Esophagus squamous epithelium (tissue), 5 donors: ENCODE measurements around the gene DIP2A. TPM values are rescaled to one million over a fixed set of nuclear protein-coding genes. Genes with fewer than 3 reads are reported as not detected.

Experiments
- DNase-seq: peaks from one replicate; lab custom pipeline; 2025; lab: John Stamatoyannopoulos, UW
- H3K27ac ChIP-seq, 4 donors: fragments of 200-600 bp; sonication (generic); one replicate each; pipeline ENCODE4 v1.5.1; 2016 to 2019; ENCODE audit warnings: mild to moderate bottlenecking in 1 of 4
- H3K27me3 ChIP-seq, 4 donors: fragments of 200-600 bp; sonication (generic); 1 replicate in 3 of 4; 2 replicates in 1 of 4; pipeline versions ENCODE4 v1.5.1 to v1.6.0; 2017 to 2021; ENCODE audit warnings: antibody characterized with exemption in 1 of 4
- H3K36me3 ChIP-seq, 3 donors: fragments of 200-600 bp; sonication (generic); one replicate each; pipeline ENCODE4 v1.5.1; 2016 to 2019
- H3K4me1 ChIP-seq, 3 donors: fragments of 200-600 bp; sonication (generic); one replicate each; pipeline ENCODE4 v1.5.1; 2017 to 2019
- H3K4me3 ChIP-seq, 4 donors: fragments of 200-600 bp; sonication (generic); 1 replicate in 3 of 4; 2 replicates in 1 of 4; pipeline ENCODE4 v1.5.1; 2016 to 2019; ENCODE audit warnings: mild to moderate bottlenecking in 2 of 4, moderate library complexity in 1 of 4
- H3K9me3 ChIP-seq, 3 donors: fragments of 200-600 bp; sonication (generic); one replicate each; pipeline ENCODE4 v1.5.1; 2016 to 2019
- CTCF ChIP-seq, 6 experiments: fragments of 450-650 bp in 4 of 6; fragments of 200-600 bp in 2 of 6; sonication (generic) in 2 of 6; IDR thresholded peaks; one replicate each; pipeline ENCODE4 v1.5.1; 2016 to 2019; ENCODE audit warnings: antibody characterized with exemption in 6 of 6, mild to moderate bottlenecking in 4 of 6, moderate library complexity in 4 of 6
- POLR2A ChIP-seq, 4 donors: fragments of 450-650 bp; IDR thresholded peaks; one replicate each; pipeline ENCODE4 v1.6.1; 2017; ENCODE audit warnings: antibody characterized with exemption in 4 of 4, mild to moderate bottlenecking in 4 of 4, moderate library complexity in 3 of 4
- WGBS, 2 donors: methylation state at CpG; one replicate each; pipeline ENCODE4 v1.1.5; 2018; 5-methylcytosine and 5-hydroxymethylcytosine counted together
- intact Hi-C: fragments of 100-400 bp; cut with DNase I; formaldehyde crosslinking; loops from one replicate; pipeline ENCODE4 v1.15.0; 2022
- total RNA-seq, 4 donors: library from RNA; depleted of rRNA; stranded (reverse); fragments of >200 nt; gene quantifications; one replicate each; pipeline ENCODE4 v1.1.0, GENCODE V29; 2016
- donor health status: DM: yes; HTN: yes; CAD: no.

Gene DIP2A
- total RNA-seq, 4 donors from 2014 or later = 16.7 to 40.3 (median 33.0) TPM

- TF ChIP-seq CTCF (IDR thresholded peaks at IDR 0.05) = no peak
- TF ChIP-seq POLR2A (IDR thresholded peaks at IDR 0.05) = no peak
- H3K27me3 ChIP-seq = no peaks in the 10 kb centered on the region
- H3K9me3 ChIP-seq = no peaks in the 10 kb centered on the region
- intact Hi-C loops = no loop called here
- no peak for DNase-seq
- H3K4me3 ChIP-seq = no peak overlapping the region
- WGBS, 2 donors = 53 to 85% methylated on average over 5 to 6 of the region's 31 CpGs
- peaks cover 0 to 17% (median 5%) of the 10 kb centered on the region in 3 donors for H3K4me1 ChIP-seq
- H3K27ac ChIP-seq = no peak overlapping the region
- peaks cover 0 to 75% (median 7%) of the 10 kb centered on the region in 3 donors for H3K36me3 ChIP-seq
These were observed 47.0 kb upstream of the DIP2A start for GRCh38 chr21:46411691-46412090.

- H3K4me1 ChIP-seq = peaks cover 0 to 17% (median 5%) of the 10 kb centered on the region in 3 donors
- DNase-seq = no peak
- no peak overlapping the region for H3K4me3 ChIP-seq
- no peaks in the 10 kb centered on the region for H3K27me3 ChIP-seq
- peaks cover 0 to 86% (median 9%) of the 10 kb centered on the region in 3 donors for H3K36me3 ChIP-seq
- WGBS, 2 donors = 61 to 77% methylated on average over 27 to 28 of the region's 39 CpGs
- no peak for TF ChIP-seq POLR2A (IDR thresholded peaks at IDR 0.05)
- no peak for TF ChIP-seq CTCF (IDR thresholded peaks at IDR 0.05)
- intact Hi-C loops = no loop called here
- H3K9me3 ChIP-seq = no peaks in the 10 kb centered on the region
- H3K27ac ChIP-seq = peak overlapping the region in 1 of 4 donors; percentile 45
These were observed 45.9 kb upstream of the DIP2A start for GRCh38 chr21:46412521-46413364.

GRCh38 chr21:46413365-46413696 is 45.4 kb upstream of the DIP2A start:
- TF ChIP-seq POLR2A (IDR thresholded peaks at IDR 0.05) = no peak
- no peak for TF ChIP-seq CTCF (IDR thresholded peaks at IDR 0.05)
- WGBS, 2 donors = 30 to 44% methylated on average over 9 of the region's 9 CpGs
- Histone ChIP-seq H3K4me1 (peaks cover 0 to 17% (median 5%) of the 10 kb centered on the region in 3 donors), H3K27ac (peak overlapping the region in 3 of 4 donors; percentile 21 to 47 (median 45)), H3K4me3 (no peak overlapping the region), H3K9me3 (no peaks in the 10 kb centered on the region), H3K27me3 (no peaks in the 10 kb centered on the region), H3K36me3 (peaks cover 0 to 88% (median 10%) of the 10 kb centered on the region in 3 donors)
- no peak for DNase-seq
- intact Hi-C loops = no loop called here

GRCh38 chr21:46414965-46415275 is 43.8 kb upstream of the DIP2A start:
- Histone ChIP-seq H3K27ac (no peak overlapping the region), H3K9me3 (no peaks in the 10 kb centered on the region), H3K27me3 (no peaks in the 10 kb centered on the region), H3K4me1 (peaks cover 0 to 17% (median 5%) of the 10 kb centered on the region in 3 donors), H3K4me3 (no peak overlapping the region), H3K36me3 (peaks cover 0 to 88% (median 20%) of the 10 kb centered on the region in 3 donors)
- intact Hi-C loops = no loop called here
- 93 to 99% methylated on average over 10 to 13 of the region's 13 CpGs for WGBS, 2 donors
- no peak for DNase-seq
- TF ChIP-seq CTCF (IDR thresholded peaks at IDR 0.05) = no peak
- TF ChIP-seq POLR2A (IDR thresholded peaks at IDR 0.05) = no peak

- Histone ChIP-seq H3K4me3 (no peak overlapping the region), H3K9me3 (no peaks in the 10 kb centered on the region), H3K4me1 (peaks cover 0 to 17% (median 5%) of the 10 kb centered on the region in 3 donors), H3K27me3 (no peaks in the 10 kb centered on the region), H3K27ac (no peak overlapping the region), H3K36me3 (peaks cover 0 to 90% (median 20%) of the 10 kb centered on the region in 3 donors)
- DNase-seq = no peak
- 92 to 100% methylated on average over 1 to 7 of the region's 20 CpGs for WGBS, 2 donors
- TF ChIP-seq CTCF (IDR thresholded peaks at IDR 0.05) (no peak), POLR2A (IDR thresholded peaks at IDR 0.05) (no peak)
- intact Hi-C loops = no loop called here
These were observed 42.1 kb upstream of the DIP2A start for GRCh38 chr21:46416551-46416950.
